NB4 (cell line): Measurements from ENCODE around the gene ZNF488.

ENCODE experiments used
- MYC ChIP-seq: IDR thresholded peaks from 2 replicates; pipeline ENCODE4 v1.6.1; 2011; ENCODE audit warnings: low read depth, low read length
- POLR2A ChIP-seq: IDR thresholded peaks from 2 replicates; pipeline ENCODE4 v1.6.1; 2011; ENCODE audit warnings: mild to moderate bottlenecking; ENCODE audit not compliant: insufficient read length; ENCODE audit errors: extremely low read depth
- TF ChIP-seq, protein P1 (sequence below): IDR thresholded peaks from one replicate; pipeline ENCODE4 v1.5.1; 2012; ENCODE audit warnings: low read depth, low read length

- TF ChIP-seq, protein P1, sequence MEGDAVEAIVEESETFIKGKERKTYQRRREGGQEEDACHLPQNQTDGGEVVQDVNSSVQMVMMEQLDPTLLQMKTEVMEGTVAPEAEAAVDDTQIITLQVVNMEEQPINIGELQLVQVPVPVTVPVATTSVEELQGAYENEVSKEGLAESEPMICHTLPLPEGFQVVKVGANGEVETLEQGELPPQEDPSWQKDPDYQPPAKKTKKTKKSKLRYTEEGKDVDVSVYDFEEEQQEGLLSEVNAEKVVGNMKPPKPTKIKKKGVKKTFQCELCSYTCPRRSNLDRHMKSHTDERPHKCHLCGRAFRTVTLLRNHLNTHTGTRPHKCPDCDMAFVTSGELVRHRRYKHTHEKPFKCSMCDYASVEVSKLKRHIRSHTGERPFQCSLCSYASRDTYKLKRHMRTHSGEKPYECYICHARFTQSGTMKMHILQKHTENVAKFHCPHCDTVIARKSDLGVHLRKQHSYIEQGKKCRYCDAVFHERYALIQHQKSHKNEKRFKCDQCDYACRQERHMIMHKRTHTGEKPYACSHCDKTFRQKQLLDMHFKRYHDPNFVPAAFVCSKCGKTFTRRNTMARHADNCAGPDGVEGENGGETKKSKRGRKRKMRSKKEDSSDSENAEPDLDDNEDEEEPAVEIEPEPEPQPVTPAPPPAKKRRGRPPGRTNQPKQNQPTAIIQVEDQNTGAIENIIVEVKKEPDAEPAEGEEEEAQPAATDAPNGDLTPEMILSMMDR, result no peak
- TF ChIP-seq POLR2A (no peak), MYC (no peak)
These were observed 21.9 kb downstream of the ZNF488 start for GRCh38 chr10:47362199-47362598.
